ENCODE results near the gene RAD51AP1. TPM values are rescaled to one million over a fixed set of nuclear protein-coding genes. Genes with fewer than 3 reads are reported as not detected.

Gene RAD51AP1
- polyA plus RNA-seq, 3 donors: 1.0 to 1.4 (median 1.3) TPM

- Mint-ChIP-seq H3K4me1 (no peaks in the 10 kb centered on the region), H3K4me3 (no peak overlapping the region), H3K27me3 (ENCODE audit: low read depth in 3 of 3) (no peaks in the 10 kb centered on the region), H3K36me3 (peaks cover 80 to 81% of the 10 kb centered on the region in 2 donors), H3K27ac (no peak overlapping the region), H3K9me3 (no peaks in the 10 kb centered on the region)
- H3K9ac ChIP-seq (ENCODE audit: insufficient read depth, low read length, poor library complexity, severe bottlenecking): no peak overlapping the region
- no peaks in the 10 kb centered on the region for H4K20me1 ChIP-seq (ENCODE audit: insufficient read depth, low read length)
- no peak for TF ChIP-seq CTCF (IDR thresholded peaks at IDR 0.05)
- H3K4me2 ChIP-seq (replicated peaks; ENCODE audit: extremely low read depth, low read length, poor library complexity, severe bottlenecking): no peak overlapping the region
- H3K27me3 ChIP-seq (ENCODE audit: control insufficient read depth in 2 of 2, insufficient read depth in 2 of 2, low read length in 2 of 2): no peaks in the 10 kb centered on the region
- intact Hi-C loops (cut with micrococcal nuclease): no loop called here
- WGBS (ENCODE audit: insufficient coverage): no CpG with 5 or more reads among the region's 1 CpG
- no peak overlapping the region for H2AFZ ChIP-seq (ENCODE audit: insufficient read depth, low read depth, low read length, poor library complexity, severe bottlenecking)
- no peak overlapping the region for H3K27ac ChIP-seq (ENCODE audit: low read depth in 1 of 2, low read length in 2 of 2)
- H3K9me3 ChIP-seq (replicated peaks in 1 of 2; ENCODE audit: control insufficient read depth in 1 of 2, insufficient read depth in 1 of 2, low read length in 2 of 2): no peaks in the 10 kb centered on the region
- DNase-seq: no peak
- no peaks in the 10 kb centered on the region for H3K4me1 ChIP-seq (ENCODE audit: control insufficient read depth in 1 of 2, insufficient read depth in 2 of 2, low read length in 2 of 2)
- H3K79me2 ChIP-seq (ENCODE audit: insufficient read depth, low read length): no peaks in the 10 kb centered on the region
- peaks cover 78 to 98% of the 10 kb centered on the region in 2 donors for H3K36me3 ChIP-seq (replicated peaks in 1 of 2; ENCODE audit: control insufficient read depth in 1 of 2, insufficient read depth in 2 of 2, low read length in 2 of 2)
- H3K4me3 ChIP-seq (replicated peaks in 1 of 3; ENCODE audit: low read depth in 2 of 3, low read length in 3 of 3): no peak overlapping the region
Observed at GRCh38 chr12:4499186-4499585, 39.5 kb upstream of the RAD51AP1 start.

GRCh38 chr12:4505376-4505986 is 33.2 kb upstream of the RAD51AP1 start:
- WGBS (ENCODE audit: insufficient coverage): no CpG with 5 or more reads among the region's 1 CpG

More at GRCh38 chr12:4505376-4505986, 33.2 kb upstream of the RAD51AP1 start:
- Mint-ChIP-seq H3K4me1 (peaks cover 3% of the 10 kb centered on the region), H3K9me3 (no peaks in the 10 kb centered on the region), H3K36me3 (peaks cover 49 to 55% of the 10 kb centered on the region in 2 donors), H3K27me3 (ENCODE audit: low read depth in 3 of 3) (no peaks in the 10 kb centered on the region), H3K4me3 (no peak overlapping the region), H3K27ac (no peak overlapping the region)
- no peak for DNase-seq
- H3K36me3 ChIP-seq (replicated peaks in 1 of 2; ENCODE audit: control insufficient read depth in 1 of 2, insufficient read depth in 2 of 2, low read length in 2 of 2): peaks cover 41 to 63% of the 10 kb centered on the region in 2 donors
- H3K4me1 ChIP-seq (ENCODE audit: control insufficient read depth in 1 of 2, insufficient read depth in 2 of 2, low read length in 2 of 2): no peaks in the 10 kb centered on the region
- H3K9me3 ChIP-seq (replicated peaks in 1 of 2; ENCODE audit: control insufficient read depth in 1 of 2, insufficient read depth in 1 of 2, low read length in 2 of 2): no peaks in the 10 kb centered on the region
- H2AFZ ChIP-seq (ENCODE audit: insufficient read depth, low read depth, low read length, poor library complexity, severe bottlenecking): no peak overlapping the region
- no peaks in the 10 kb centered on the region for H3K27me3 ChIP-seq (ENCODE audit: control insufficient read depth in 2 of 2, insufficient read depth in 2 of 2, low read length in 2 of 2)
- no peaks in the 10 kb centered on the region for H4K20me1 ChIP-seq (ENCODE audit: insufficient read depth, low read length)
- no peak overlapping the region for H3K4me3 ChIP-seq (replicated peaks in 1 of 3; ENCODE audit: low read depth in 2 of 3, low read length in 3 of 3)
- TF ChIP-seq CTCF (IDR thresholded peaks at IDR 0.05): no peak
- H3K9ac ChIP-seq (ENCODE audit: insufficient read depth, low read length, poor library complexity, severe bottlenecking): no peak overlapping the region
- H3K4me2 ChIP-seq (replicated peaks; ENCODE audit: extremely low read depth, low read length, poor library complexity, severe bottlenecking): no peak overlapping the region
- no peak overlapping the region for H3K27ac ChIP-seq (ENCODE audit: low read depth in 1 of 2, low read length in 2 of 2)
- intact Hi-C loops (cut with micrococcal nuclease): no loop called here
- H3K79me2 ChIP-seq (ENCODE audit: insufficient read depth, low read length): no peaks in the 10 kb centered on the region
